GM18505 (cell line): ENCODE results near the gene ZSWIM6.
A peak's percentile ranks its signal among the peaks of the same experiment; 100 is the strongest.

Experiments
- ATAC-seq: cut with Tn5 transposase; IDR thresholded peaks from one replicate; pipeline ENCODE4 v1.9.1; 2021; ENCODE audit not compliant: unreplicated experiment
- POLR2A ChIP-seq: IDR thresholded peaks from 4 replicates; pipeline ENCODE4 v1.6.1; 2011; ENCODE audit warnings: borderline replicate concordance; ENCODE audit not compliant: insufficient read depth, insufficient read length; ENCODE audit errors: extremely low read depth

ZSWIM6 gene

GRCh38 chr5:61331407-61332357, at the start of gene ZSWIM6:
Gene ZSWIM6, plus strand, starts transcription at chr5:61332258. Its CDS starts 15 bp downstream, at chr5:61332273.
- peak; percentile 73 for ATAC-seq
- peak; percentile 94 for TF ChIP-seq POLR2A

GRCh38 chr5:61283471-61283870, 48.6 kb upstream of the ZSWIM6 start:
- TF ChIP-seq POLR2A = no peak
- no peak for ATAC-seq

GRCh38 chr5:61285531-61285930, 46.5 kb upstream of the ZSWIM6 start:
- TF ChIP-seq POLR2A = no peak
- ATAC-seq = no peak

- no peak for TF ChIP-seq POLR2A
- no peak for ATAC-seq
These were observed 45.5 kb upstream of the ZSWIM6 start for GRCh38 chr5:61286446-61287132.

- no peak for TF ChIP-seq POLR2A
- no peak for ATAC-seq
These were observed 44.6 kb upstream of the ZSWIM6 start for GRCh38 chr5:61287474-61287873.

GRCh38 chr5:61289241-61289640, 42.8 kb upstream of the ZSWIM6 start:
- TF ChIP-seq POLR2A = no peak
- no peak for ATAC-seq

GRCh38 chr5:61289669-61290306, 42.3 kb upstream of the ZSWIM6 start:
- ATAC-seq = no peak
- no peak for TF ChIP-seq POLR2A

GRCh38 chr5:61290791-61291210, 41.3 kb upstream of the ZSWIM6 start:
- no peak for ATAC-seq

GRCh38 chr5:61292062-61292657, 39.9 kb upstream of the ZSWIM6 start:
- TF ChIP-seq POLR2A = no peak

More at GRCh38 chr5:61290791-61291210, 41.3 kb upstream of the ZSWIM6 start:
- no peak for TF ChIP-seq POLR2A

GRCh38 chr5:61293071-61293470, 39.0 kb upstream of the ZSWIM6 start:
- ATAC-seq = no peak
- no peak for TF ChIP-seq POLR2A

More at GRCh38 chr5:61292062-61292657, 39.9 kb upstream of the ZSWIM6 start:
- no peak for ATAC-seq

GRCh38 chr5:61293873-61294272, 38.2 kb upstream of the ZSWIM6 start:
- no peak for ATAC-seq
- no peak for TF ChIP-seq POLR2A

- ATAC-seq = no peak
- TF ChIP-seq POLR2A = no peak
These were observed 36.7 kb upstream of the ZSWIM6 start for GRCh38 chr5:61295365-61295764.

GRCh38 chr5:61298066-61298465, 34.0 kb upstream of the ZSWIM6 start:
- no peak for TF ChIP-seq POLR2A
- no peak for ATAC-seq

- no peak for TF ChIP-seq POLR2A
These were observed 33.5 kb upstream of the ZSWIM6 start for GRCh38 chr5:61298580-61298979.

GRCh38 chr5:61299261-61299681, 32.8 kb upstream of the ZSWIM6 start:
- ATAC-seq = no peak

More at GRCh38 chr5:61298580-61298979, 33.5 kb upstream of the ZSWIM6 start:
- no peak for ATAC-seq

More at GRCh38 chr5:61299261-61299681, 32.8 kb upstream of the ZSWIM6 start:
- no peak for TF ChIP-seq POLR2A
